ENCODE measurements around the gene LRP10. TPM values are rescaled to one million over a fixed set of nuclear protein-coding genes. Genes with fewer than 3 reads are reported as not detected.

Gene LRP10
- total RNA-seq, 1 experiment from 2014 or later = 78.3 TPM

DNA sequence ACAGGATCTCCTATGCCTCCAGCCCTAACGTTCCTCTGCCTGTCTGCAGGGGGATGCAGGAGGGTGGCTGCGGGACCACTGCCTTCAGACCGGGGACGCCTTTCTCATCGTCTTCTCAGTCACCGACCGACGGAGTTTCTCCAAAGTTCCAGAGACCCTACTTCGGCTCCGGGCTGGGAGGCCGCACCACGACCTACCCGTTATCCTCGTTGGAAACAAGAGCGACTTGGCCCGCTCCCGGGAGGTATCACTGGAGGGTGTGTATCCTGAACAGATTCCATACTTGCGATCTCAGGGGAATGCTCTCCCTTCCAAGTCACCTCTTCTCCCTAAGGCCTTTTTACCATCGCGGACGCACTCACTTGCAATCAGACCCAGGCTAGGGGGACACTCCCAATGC, 14.4 kb downstream of the LRP10 start:
- intact Hi-C loops (cut with micrococcal nuclease; ENCODE audit: unreplicated experiment) = no loop called here
- H3K4me3 ChIP-seq (ENCODE audit: low read depth in 2 of 2, low read length in 2 of 2) = peak overlapping the region; percentile 53 to 78
- no peak for DNase-seq (ENCODE audit: low read depth, low spot score)
- POLR2A ChIA-PET = no interaction called here
- TF ChIP-seq REST (IDR thresholded peaks at IDR 0.05; ENCODE audit: insufficient read depth in 1 of 2, low read depth in 2 of 2, low read length in 1 of 2) (no peak), TCF7L2 (IDR thresholded peaks at IDR 0.05; ENCODE audit: low read depth, low read length) (no peak)
- no peaks in the 10 kb centered on the region for H3K27me3 ChIP-seq (ENCODE audit: control insufficient read depth, insufficient read depth, low read length)
- peaks cover 5% of the 10 kb centered on the region; the same call in 1 of the 2 replicates for H3K4me1 ChIP-seq (ENCODE audit: control insufficient read depth, insufficient read depth, low read length)
- no peaks in the 10 kb centered on the region for H3K9me3 ChIP-seq (ENCODE audit: control insufficient read depth, insufficient read depth, low read depth, low read length)
- CTCF ChIA-PET = no interaction called here
- ATAC-seq = no peak
- H3K36me3 ChIP-seq (ENCODE audit: control insufficient read depth, insufficient read depth, low read length) = no peaks in the 10 kb centered on the region
- in situ Hi-C loops (cut with HindIII; ENCODE audit: low pct_unique_long_range_greater_than_20kb, low sequenced_read_pairs) = no loop called here
- no peak overlapping the region for H3K27ac ChIP-seq (ENCODE audit: low read length)
- no TSS peak for BruUV-seq (replicated peaks)

DNA sequence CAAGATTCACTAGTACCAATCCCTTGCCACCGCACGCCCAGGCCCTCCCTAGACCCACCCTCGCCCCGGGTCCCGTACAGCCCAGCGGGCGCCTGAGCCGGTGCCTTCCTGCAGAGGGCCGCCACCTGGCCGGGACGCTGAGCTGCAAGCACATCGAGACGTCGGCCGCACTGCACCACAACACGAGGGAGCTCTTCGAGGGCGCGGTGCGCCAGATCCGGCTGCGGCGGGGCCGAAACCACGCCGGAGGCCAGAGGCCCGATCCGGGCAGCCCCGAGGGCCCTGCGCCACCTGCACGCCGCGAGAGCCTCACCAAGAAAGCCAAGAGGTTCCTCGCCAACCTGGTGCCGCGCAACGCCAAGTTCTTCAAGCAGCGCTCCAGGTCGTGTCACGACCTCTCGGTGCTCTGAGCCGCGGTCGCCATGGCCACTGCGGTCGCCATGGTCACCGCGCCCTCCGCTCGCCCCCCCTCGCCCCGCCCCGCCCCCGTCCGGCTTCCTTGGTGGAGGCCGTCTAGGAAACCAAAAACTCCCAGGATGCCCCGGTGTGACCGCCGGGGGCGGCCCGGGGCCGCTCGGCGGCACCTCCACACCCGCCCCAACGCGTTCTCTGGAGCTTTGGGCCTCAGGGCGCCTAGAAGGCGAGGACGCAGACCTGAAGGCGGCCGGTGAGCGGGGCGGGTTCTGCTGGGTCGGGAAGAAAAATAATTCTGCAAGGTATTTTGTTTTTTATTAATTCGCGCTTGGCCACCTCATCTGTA, 15.1 kb downstream of the LRP10 start:
- BruUV-seq (replicated peaks) = no TSS peak
- POLR2A ChIA-PET = no interaction called here
- DNase-seq (ENCODE audit: low read depth, low spot score) = no peak

More for the DNA sequence above, 15.1 kb downstream of the LRP10 start:
- peak overlapping the region; percentile 53 to 78 for H3K4me3 ChIP-seq (ENCODE audit: low read depth in 2 of 2, low read length in 2 of 2)
- TF ChIP-seq TCF7L2 (IDR thresholded peaks at IDR 0.05; ENCODE audit: low read depth, low read length) (no peak), REST (IDR thresholded peaks at IDR 0.05; ENCODE audit: insufficient read depth in 1 of 2, low read depth in 2 of 2, low read length in 1 of 2) (no peak), CTCF (IDR thresholded peaks at IDR 0.05) (no peak), POLR2AphosphoS5 (IDR thresholded peaks at IDR 0.05; ENCODE audit: low read depth, low read length) (peak; percentile 71), SIN3A (IDR thresholded peaks at IDR 0.05; ENCODE audit: borderline replicate concordance, insufficient read depth, low read depth, low read length) (no peak)
- intact Hi-C loops (cut with micrococcal nuclease; ENCODE audit: unreplicated experiment) = no loop called here
- CTCF ChIA-PET = interaction anchor here (0.6 to 0.7 kb wide), 2 partner anchors 13 to 14 kb away, joined by 7 to 8 read pairs; no protein-coding TSS in a partner anchor
- H3K36me3 ChIP-seq (ENCODE audit: control insufficient read depth, insufficient read depth, low read length) = no peaks in the 10 kb centered on the region
- in situ Hi-C loops (cut with HindIII; ENCODE audit: low pct_unique_long_range_greater_than_20kb, low sequenced_read_pairs) = no loop called here
- H3K27me3 ChIP-seq (ENCODE audit: control insufficient read depth, insufficient read depth, low read length) = no peaks in the 10 kb centered on the region
- peaks cover 5% of the 10 kb centered on the region; the same call in 1 of the 2 replicates for H3K4me1 ChIP-seq (ENCODE audit: control insufficient read depth, insufficient read depth, low read length)
- peak; percentile 83 for ATAC-seq
- peak overlapping the region; percentile 75 for H3K27ac ChIP-seq (ENCODE audit: low read length)
- no peaks in the 10 kb centered on the region for H3K9me3 ChIP-seq (ENCODE audit: control insufficient read depth, insufficient read depth, low read depth, low read length)

Measured in Panc1 (cell line).